NT2/D1 (cell line): ENCODE data around the gene MRPL42.

ENCODE experiments used
- YY1 ChIP-seq: IDR thresholded peaks from 2 replicates; pipeline ENCODE4 v1.6.1; 2011; ENCODE audit not compliant: insufficient read length, insufficient read depth
- ZNF274 ChIP-seq: IDR thresholded peaks from 2 replicates; pipeline ENCODE4 v1.6.1; 2011; ENCODE audit warnings: mild to moderate bottlenecking, low read depth, low read length

GRCh38 chr12:93453633-93454032, 13.7 kb upstream of the MRPL42 start:
- TF ChIP-seq ZNF274 (no peak), YY1 (no peak)
